ENCODE data around the gene UCMA. TPM values are rescaled to one million over a fixed set of nuclear protein-coding genes. Genes with fewer than 3 reads are reported as not detected.

UCMA gene
- total RNA-seq, 4 donors from 2014 or later, result 0.69 TPM; not detected in 3

- H3K36me3 ChIP-seq, result no peaks in the 10 kb centered on the region
- no peak overlapping the region for H3K27ac ChIP-seq
- no peak overlapping the region for H3K4me3 ChIP-seq
- no peak for TF ChIP-seq POLR2A (IDR thresholded peaks at IDR 0.05)
- TF ChIP-seq, protein P1, sequence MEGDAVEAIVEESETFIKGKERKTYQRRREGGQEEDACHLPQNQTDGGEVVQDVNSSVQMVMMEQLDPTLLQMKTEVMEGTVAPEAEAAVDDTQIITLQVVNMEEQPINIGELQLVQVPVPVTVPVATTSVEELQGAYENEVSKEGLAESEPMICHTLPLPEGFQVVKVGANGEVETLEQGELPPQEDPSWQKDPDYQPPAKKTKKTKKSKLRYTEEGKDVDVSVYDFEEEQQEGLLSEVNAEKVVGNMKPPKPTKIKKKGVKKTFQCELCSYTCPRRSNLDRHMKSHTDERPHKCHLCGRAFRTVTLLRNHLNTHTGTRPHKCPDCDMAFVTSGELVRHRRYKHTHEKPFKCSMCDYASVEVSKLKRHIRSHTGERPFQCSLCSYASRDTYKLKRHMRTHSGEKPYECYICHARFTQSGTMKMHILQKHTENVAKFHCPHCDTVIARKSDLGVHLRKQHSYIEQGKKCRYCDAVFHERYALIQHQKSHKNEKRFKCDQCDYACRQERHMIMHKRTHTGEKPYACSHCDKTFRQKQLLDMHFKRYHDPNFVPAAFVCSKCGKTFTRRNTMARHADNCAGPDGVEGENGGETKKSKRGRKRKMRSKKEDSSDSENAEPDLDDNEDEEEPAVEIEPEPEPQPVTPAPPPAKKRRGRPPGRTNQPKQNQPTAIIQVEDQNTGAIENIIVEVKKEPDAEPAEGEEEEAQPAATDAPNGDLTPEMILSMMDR (IDR thresholded peaks at IDR 0.05), result no peak
- H3K4me1 ChIP-seq, result no peaks in the 10 kb centered on the region
- H3K9me3 ChIP-seq, result no peaks in the 10 kb centered on the region
- no peaks in the 10 kb centered on the region for H3K27me3 ChIP-seq
- intact Hi-C loops (cut with DNase I; ENCODE audit: low total_unique reads), result no loop called here
- no peak for DNase-seq
Observed at GRCh38 chr10:13184276-13184675, 49.9 kb downstream of the UCMA start.

- no peaks in the 10 kb centered on the region for H3K27me3 ChIP-seq
- intact Hi-C loops (cut with DNase I; ENCODE audit: low total_unique reads), result no loop called here
- no peaks in the 10 kb centered on the region for H3K9me3 ChIP-seq
- H3K4me1 ChIP-seq, result no peaks in the 10 kb centered on the region
- no peak overlapping the region for H3K4me3 ChIP-seq
- TF ChIP-seq, protein P1 (IDR thresholded peaks at IDR 0.05), result no peak
- no peak for TF ChIP-seq POLR2A (IDR thresholded peaks at IDR 0.05)
- DNase-seq, result no peak
- no peak overlapping the region for H3K27ac ChIP-seq
- no peaks in the 10 kb centered on the region for H3K36me3 ChIP-seq
Observed at GRCh38 chr10:13183625-13184024, 50.5 kb downstream of the UCMA start.

DNA sequence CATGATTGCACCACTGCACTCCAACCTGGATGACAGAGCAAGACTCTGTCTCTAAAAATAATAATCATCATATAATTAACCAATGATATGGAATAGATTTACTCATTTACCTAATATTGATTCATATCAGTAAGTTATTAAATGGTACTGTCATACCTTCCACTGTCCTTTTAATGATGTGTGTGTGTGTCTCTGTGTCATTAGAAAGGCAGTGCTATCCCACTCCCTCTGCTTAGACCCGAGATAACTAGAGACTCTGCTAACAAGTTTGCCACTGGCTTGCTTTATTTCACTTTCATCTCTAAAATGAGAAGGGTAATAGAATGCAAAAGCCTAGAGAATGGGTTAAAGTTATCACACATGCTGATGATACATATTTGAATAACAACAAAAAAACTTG, 51.8 kb downstream of the UCMA start:
- Histone ChIP-seq H3K27me3 (no peaks in the 10 kb centered on the region), H3K4me1 (no peaks in the 10 kb centered on the region), H3K4me3 (no peak overlapping the region), H3K27ac (no peak overlapping the region), H3K9me3 (no peaks in the 10 kb centered on the region), H3K36me3 (no peaks in the 10 kb centered on the region)
- TF ChIP-seq, protein P1 (IDR thresholded peaks at IDR 0.05), result no peak
- TF ChIP-seq POLR2A (IDR thresholded peaks at IDR 0.05), result no peak
- no peak for DNase-seq
- intact Hi-C loops (cut with DNase I; ENCODE audit: low total_unique reads), result no loop called here

- no peak overlapping the region for H3K27ac ChIP-seq
- H3K9me3 ChIP-seq, result no peaks in the 10 kb centered on the region
- DNase-seq, result no peak
- no peaks in the 10 kb centered on the region for H3K36me3 ChIP-seq
- no peak overlapping the region for H3K4me3 ChIP-seq
- no peaks in the 10 kb centered on the region for H3K4me1 ChIP-seq
- no peaks in the 10 kb centered on the region for H3K27me3 ChIP-seq
- intact Hi-C loops (cut with DNase I; ENCODE audit: low total_unique reads), result no loop called here
- TF ChIP-seq, protein P1 (IDR thresholded peaks at IDR 0.05), result no peak
- no peak for TF ChIP-seq POLR2A (IDR thresholded peaks at IDR 0.05)
Observed at GRCh38 chr10:13180788-13181187, 53.4 kb downstream of the UCMA start.

GRCh38 chr10:13173616-13174015, 60.6 kb downstream of the UCMA start:
- Histone ChIP-seq H3K9me3 (no peaks in the 10 kb centered on the region), H3K27me3 (no peaks in the 10 kb centered on the region), H3K4me3 (no peak overlapping the region), H3K4me1 (no peaks in the 10 kb centered on the region), H3K27ac (no peak overlapping the region), H3K36me3 (no peaks in the 10 kb centered on the region)
- TF ChIP-seq POLR2A (IDR thresholded peaks at IDR 0.05), result no peak
- TF ChIP-seq, protein P1 (IDR thresholded peaks at IDR 0.05), result no peak
- intact Hi-C loops (cut with DNase I; ENCODE audit: low total_unique reads), result no loop called here
- no peak for DNase-seq

Small RNA genes within 50 kb of the gene (small RNA-seq; reads per million reads assigned to genes)
- not detected for gene RNU6-6P

Other genes starting within 250 kb of the UCMA start
- 10 to 100 TPM in 3 of 4 donors, 1 to 10 TPM in 1; 7.9 to 40.6 (median 24.9) TPM for gene CCDC3, start 232.7 kb downstream of the UCMA start, total RNA-seq
- 10 to 100 TPM; 28.3 to 68.3 (median 38.1) TPM for gene OPTN, start 134.2 kb downstream of the UCMA start, total RNA-seq
- 10 to 100 TPM in 1 of 4 donors, not detected in 3; 14.1 TPM for gene MCM10, start 72.8 kb downstream of the UCMA start, total RNA-seq
- 10 to 100 TPM; 21.8 to 94.1 (median 23.5) TPM for gene PHYH, start 65.7 kb upstream of the UCMA start, total RNA-seq
- 100 to 1,000 TPM in 1 of 4 donors, 10 to 100 TPM in 3; 11.2 to 106 (median 34.8) TPM for gene SEPHS1, start 113.9 kb upstream of the UCMA start, total RNA-seq

Data from uterus (tissue), 4 donors.